ENCODE results near the gene ZNF750. TPM values are rescaled to one million over a fixed set of nuclear protein-coding genes. Genes with fewer than 3 reads are reported as not detected.
A peak's percentile ranks its signal among the peaks of the same experiment; 100 is the strongest.

The ZNF750 gene
- total and polyA plus RNA-seq, 2 of the 13 experiments (the other 11 are each of a cell fraction or from before 2014, with no cell fraction given), result not detected

GRCh38 chr17:82888583-82889495 is 49.0 kb upstream of the ZNF750 start (continued):
- TF ChIP-seq MLX (CRISPR knock-in tag; IDR thresholded peaks at IDR 0.05) (no peak), ESRRA (CRISPR knock-in tag; IDR thresholded peaks at IDR 0.05; ENCODE audit: low read depth) (no peak), CEBPG (CRISPR knock-in tag; IDR thresholded peaks at IDR 0.05) (no peak), NFKBIZ (CRISPR knock-in tag; IDR thresholded peaks at IDR 0.05) (no peak), ZNF337 (CRISPR knock-in tag; IDR thresholded peaks at IDR 0.05; ENCODE audit: borderline replicate concordance, low read depth) (0 out of 2 replicates have a peak, but pooled peaks have one; percentile 37), ZNF572 (CRISPR knock-in tag; IDR thresholded peaks at IDR 0.05) (peak; percentile 32; the same call in 1 of the 2 replicates), SMARCE1 (IDR thresholded peaks at IDR 0.05; ENCODE audit: borderline replicate concordance) (no peak), CERS6 (CRISPR knock-in tag; IDR thresholded peaks at IDR 0.05) (no peak), ZC3H4 (CRISPR knock-in tag; IDR thresholded peaks at IDR 0.05; ENCODE audit: borderline replicate concordance) (no peak), SUZ12 (IDR thresholded peaks at IDR 0.05; ENCODE audit: low read depth, low read length) (no peak), KDM1A (CRISPR knock-in tag; IDR thresholded peaks at IDR 0.05) (no peak), ATF1 (CRISPR knock-in tag; IDR thresholded peaks at IDR 0.05) (no peak), ZNF598 (CRISPR knock-in tag; IDR thresholded peaks at IDR 0.05; ENCODE audit: borderline replicate concordance) (no peak), CHD2 (IDR thresholded peaks at IDR 0.05; ENCODE audit: low read depth, low read length) (no peak), JARID2 (CRISPR knock-in tag; IDR thresholded peaks at IDR 0.05; ENCODE audit: insufficient replicate concordance) (no peak), CBX5 (CRISPR knock-in tag; IDR thresholded peaks at IDR 0.05; ENCODE audit: borderline replicate concordance) (no peak; the same call in 1 of the 2 replicates), ZNF367 (CRISPR knock-in tag; IDR thresholded peaks at IDR 0.05; ENCODE audit: borderline replicate concordance) (no peak), FOXO1 (CRISPR knock-in tag; IDR thresholded peaks at IDR 0.05) (no peak), HNRNPUL1 (IDR thresholded peaks at IDR 0.05; ENCODE audit: low read depth, low read length) (no peak), ZNF224 (CRISPR knock-in tag; IDR thresholded peaks at IDR 0.05) (peak; percentile 32; the same call in 1 of the 2 replicates), SIX4 (CRISPR knock-in tag; IDR thresholded peaks at IDR 0.05) (no peak), NFKB2 (CRISPR knock-in tag; IDR thresholded peaks at IDR 0.05; ENCODE audit: borderline replicate concordance) (no peak; the same call in 1 of the 2 replicates), AHDC1 (CRISPR knock-in tag; IDR thresholded peaks at IDR 0.05; ENCODE audit: borderline replicate concordance) (no peak), SCMH1 (CRISPR knock-in tag; IDR thresholded peaks at IDR 0.05; ENCODE audit: borderline replicate concordance) (no peak), MXD4 (CRISPR knock-in tag; IDR thresholded peaks at IDR 0.05) (no peak)
